ENCODE results near the gene GDNF. TPM values are rescaled to one million over a fixed set of nuclear protein-coding genes. Genes with fewer than 3 reads are reported as not detected.

Gene GDNF
- polyA plus RNA-seq, 1 donor = 1.9 TPM

- no peak for DNase-seq
Measured at GRCh38 chr5:37846786-37847310, 7.0 kb upstream of the GDNF start.

DNA sequence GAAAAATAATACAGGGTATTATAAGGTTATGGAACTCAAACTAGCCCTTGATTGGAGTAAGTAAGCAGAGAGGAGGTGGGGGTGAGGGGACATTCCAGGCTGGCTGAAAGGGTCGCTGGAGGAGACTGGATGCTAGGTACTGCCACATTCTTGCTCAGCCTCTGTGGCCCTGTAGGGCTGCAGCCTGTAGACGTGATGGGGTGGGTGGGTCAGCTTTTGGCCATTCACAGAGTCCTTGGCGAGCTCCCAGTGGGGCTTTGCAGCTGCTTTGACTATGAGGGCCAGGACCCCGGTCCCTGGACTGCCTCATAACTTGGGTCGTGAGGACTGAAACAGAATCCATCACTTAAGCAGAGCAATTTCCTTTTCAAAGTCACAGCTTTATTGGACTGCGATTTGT, 4.2 kb upstream of the GDNF start:
- no peak for DNase-seq

DNA sequence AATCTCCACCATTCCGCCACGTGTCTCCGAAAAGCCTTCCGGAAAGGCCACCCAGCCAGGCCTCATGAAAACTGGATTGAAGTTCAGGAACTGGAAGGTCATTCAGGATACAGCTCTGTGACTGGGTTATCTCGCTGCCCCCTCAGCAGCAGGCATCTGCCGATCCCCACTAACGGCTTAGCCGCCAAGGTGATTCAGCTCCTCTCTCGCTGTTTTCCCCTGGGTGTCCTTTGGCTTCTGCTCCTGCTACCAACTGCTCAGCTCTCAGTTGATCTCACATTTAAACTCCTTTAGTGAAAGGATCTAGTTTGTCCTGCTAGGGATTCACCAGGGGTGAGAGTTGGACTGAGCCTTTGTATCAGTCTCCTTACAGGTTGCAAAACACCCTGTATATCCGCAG, 2.2 kb upstream of the GDNF start:
- DNase-seq = no peak

DNA sequence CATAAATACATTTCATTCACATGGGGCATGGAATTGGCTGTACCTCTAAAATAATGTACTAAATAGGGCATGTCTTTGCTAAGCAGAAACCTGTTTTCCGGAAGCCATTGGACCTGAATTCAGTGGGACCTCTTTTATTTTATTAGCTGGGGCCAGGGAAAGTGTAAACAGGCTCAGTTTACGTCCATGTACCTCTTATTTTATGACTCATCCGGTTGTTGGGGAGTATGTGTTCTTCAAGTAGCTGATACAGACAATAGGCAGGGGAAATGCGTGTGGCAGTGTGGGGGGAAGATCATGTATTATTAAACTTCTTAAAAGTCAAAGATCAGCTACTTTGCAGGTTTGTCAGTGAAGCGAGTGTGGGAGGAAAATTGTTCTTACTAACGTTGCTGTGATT, 1.4 kb upstream of the GDNF start:
- no peak for DNase-seq

DNA sequence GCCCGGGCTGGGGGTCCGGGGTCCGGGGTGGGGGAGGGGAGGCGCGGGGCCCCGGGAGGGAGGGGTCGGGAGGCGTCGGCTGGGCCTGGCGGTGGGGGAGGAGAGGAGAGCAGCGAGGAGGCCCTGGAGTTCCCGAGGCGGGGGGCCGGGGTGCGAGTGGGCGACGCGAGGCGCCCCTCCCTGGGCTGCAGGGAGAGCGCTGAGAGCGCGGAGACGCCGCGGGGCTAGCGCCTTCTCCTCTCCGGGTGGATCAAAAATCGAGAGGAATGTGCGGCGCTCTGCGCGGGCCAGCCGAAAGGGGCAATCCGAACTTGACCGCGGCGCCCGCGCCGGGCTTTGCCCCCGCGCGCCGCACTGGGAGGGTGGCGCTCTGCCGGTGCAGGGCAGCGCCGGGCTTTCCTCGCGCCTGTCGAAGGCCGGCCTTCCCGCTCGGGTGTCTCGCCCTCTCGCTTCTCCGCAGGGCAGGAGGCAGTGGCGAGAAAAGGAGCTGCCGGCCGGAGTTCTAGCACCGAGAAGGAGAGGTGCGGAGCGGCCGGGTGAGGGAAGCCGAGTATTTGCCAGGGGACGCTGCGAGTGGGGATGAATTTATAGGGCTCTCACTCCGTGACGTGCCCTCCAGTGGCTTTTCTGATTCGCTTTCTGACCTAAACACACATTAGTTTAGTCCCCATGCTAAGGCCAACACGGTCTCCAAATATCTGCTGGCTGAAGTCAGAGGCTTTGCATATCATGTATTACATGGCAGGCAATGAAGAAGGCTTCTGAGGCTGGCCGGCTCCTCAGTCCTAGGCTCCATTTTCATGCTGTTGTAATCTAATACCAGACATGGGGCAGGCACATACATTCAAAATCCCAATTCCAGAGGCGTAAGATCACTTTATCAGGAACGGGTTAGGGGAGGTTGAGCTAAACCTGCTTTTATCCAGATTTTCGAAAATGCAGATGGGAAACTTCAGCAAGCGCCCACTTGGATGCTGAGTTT, 503 bp upstream of the GDNF start:
- DNase-seq = peak; percentile 45

DNA sequence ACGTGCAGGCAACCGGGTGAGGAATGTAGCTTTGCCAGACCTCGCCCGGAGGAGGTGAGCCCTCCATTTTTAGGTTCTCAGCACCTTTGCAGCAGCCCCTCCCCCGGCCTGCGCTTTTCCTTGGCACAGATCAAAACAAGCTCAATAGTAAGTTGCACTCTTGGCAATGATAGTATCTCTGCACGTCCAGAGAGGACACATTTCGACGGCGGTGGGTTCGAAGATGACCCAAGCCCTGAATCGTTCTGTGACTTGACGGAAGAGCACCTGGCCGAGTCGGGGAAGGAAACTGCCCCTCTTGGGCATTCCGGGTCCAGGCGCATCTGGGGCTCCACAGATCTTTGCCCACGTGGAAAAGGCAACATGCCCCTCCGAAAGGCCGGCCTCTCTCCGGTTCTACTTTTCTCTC, 904 bp downstream of the GDNF start:
- no peak for DNase-seq

- peak; percentile 33 for DNase-seq
Measured at GRCh38 chr5:37838152-37838932, 1.5 kb downstream of the GDNF start.

DNA sequence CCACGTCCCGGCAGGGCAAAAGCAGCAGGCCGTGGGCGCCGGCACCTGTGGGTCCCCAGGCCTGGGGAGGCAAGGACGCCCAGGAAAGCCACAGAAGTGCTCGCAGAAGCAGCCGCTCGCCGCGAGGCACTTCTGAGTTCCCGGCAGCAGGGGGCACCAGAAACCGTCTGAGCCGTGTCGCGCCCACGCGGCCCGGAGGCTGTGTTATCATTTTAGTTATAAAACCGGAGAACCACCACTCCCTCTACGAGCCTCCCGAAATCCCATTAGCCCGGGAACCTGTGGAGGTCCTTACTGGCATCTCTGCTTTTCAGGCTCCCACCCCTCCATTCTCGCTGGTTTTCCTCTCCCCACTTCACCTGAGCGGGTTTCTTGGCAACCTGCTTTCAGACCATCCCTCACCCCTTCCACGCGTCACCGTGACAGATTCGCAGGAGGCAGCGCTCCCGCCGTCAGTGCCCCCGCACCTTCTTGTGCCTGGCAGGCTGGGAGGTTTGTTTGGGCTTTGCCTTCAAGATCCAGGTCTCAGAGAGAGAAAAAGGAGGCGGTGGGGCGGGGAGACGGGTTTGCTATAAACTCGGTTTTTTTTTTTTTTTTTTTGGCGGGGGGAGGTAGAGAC, 2.3 kb downstream of the GDNF start:
- peak; percentile 83 for DNase-seq

- DNase-seq = peak; percentile 52
Measured at GRCh38 chr5:37836592-37837413, 3.0 kb downstream of the GDNF start.

- DNase-seq = no peak
Measured at GRCh38 chr5:37836235-37836591, 3.6 kb downstream of the GDNF start.

- no peak for DNase-seq
Measured at GRCh38 chr5:37835380-37835973, 4.4 kb downstream of the GDNF start.

GRCh38 chr5:37834542-37835379, 5.1 kb downstream of the GDNF start:
- DNase-seq = no peak

GRCh38 chr5:37833990-37834389, 5.9 kb downstream of the GDNF start:
- DNase-seq = no peak

DNA sequence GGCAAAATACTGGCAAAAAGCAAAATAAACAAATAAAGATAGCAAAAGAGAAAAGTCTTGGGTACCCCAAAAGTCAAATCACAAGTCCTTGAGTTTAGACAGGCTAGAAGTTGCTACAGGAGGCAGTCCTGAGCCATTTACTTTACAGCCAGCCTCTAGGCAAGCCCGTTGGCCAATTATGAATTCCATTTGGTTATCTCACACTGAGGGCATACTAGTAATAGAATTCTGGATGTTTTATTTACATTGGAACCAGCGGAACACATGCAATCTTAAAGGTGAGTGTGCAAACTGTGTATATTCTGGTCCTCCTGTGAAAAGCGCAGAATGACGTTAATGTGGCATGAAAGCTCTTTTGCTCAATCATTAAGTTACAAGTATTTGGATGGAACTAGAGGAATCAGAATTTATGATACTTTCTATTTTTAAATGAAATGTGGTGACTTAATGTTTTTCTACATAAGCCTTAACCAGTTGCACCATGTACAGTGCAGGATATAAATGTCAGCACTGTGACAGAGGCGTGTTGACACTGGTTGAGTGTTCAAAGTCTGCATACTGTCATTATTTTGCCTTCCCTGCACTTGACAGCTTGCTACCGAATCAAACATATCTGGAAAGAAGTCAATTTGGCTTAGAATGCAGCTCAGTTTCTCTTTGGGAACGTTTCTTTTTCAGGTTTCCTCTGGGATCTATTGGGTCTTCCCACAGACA, 7.9 kb downstream of the GDNF start:
- no peak for DNase-seq

DNA sequence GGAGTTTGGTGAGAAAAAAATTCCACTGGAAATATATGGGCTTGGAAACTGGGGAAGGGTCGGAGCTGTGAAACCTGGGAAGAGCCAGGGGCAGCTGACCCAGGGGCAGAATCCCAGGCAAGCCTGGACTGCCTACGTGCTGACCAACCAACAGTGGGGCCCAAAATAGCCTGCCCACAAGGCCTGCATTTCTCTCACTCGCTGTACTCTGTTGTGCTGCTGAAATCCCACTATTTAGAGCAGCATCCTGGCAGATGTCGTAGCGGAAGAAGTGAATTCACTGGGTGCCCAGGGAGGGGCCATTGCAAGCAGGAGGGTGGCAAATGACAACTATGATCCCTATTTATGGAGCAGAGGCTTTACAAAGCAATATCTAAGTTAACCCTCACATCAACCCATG, 9.5 kb downstream of the GDNF start:
- DNase-seq = no peak

DNA sequence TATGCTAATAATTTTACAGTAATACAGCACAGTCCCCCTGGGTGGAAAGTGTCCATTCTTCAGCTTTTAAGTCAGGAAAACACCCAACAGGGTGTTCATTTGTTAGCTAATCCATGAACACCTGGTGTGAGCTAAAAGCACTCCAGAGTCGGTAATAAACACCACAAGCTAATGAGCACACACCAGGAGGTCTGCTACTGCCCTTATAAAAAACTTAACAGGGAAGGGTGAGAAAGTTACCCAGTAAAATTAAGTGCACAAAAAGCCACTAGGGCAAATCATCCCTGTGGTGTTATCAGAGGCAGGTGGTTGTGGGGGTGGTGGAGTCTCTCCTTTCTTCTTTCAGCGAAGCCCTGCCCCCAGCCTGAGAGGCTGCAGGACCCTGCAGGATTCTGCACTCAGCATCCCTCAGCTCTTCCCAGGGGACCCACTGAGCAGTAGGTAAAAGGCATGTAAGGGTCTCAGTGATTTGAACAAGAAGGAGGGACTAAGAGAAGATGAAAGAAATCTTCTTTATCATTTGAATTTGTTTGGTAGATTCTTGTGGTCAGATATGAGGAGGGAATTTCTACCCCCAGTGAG, 14.4 kb downstream of the GDNF start:
- no peak for DNase-seq

DNA sequence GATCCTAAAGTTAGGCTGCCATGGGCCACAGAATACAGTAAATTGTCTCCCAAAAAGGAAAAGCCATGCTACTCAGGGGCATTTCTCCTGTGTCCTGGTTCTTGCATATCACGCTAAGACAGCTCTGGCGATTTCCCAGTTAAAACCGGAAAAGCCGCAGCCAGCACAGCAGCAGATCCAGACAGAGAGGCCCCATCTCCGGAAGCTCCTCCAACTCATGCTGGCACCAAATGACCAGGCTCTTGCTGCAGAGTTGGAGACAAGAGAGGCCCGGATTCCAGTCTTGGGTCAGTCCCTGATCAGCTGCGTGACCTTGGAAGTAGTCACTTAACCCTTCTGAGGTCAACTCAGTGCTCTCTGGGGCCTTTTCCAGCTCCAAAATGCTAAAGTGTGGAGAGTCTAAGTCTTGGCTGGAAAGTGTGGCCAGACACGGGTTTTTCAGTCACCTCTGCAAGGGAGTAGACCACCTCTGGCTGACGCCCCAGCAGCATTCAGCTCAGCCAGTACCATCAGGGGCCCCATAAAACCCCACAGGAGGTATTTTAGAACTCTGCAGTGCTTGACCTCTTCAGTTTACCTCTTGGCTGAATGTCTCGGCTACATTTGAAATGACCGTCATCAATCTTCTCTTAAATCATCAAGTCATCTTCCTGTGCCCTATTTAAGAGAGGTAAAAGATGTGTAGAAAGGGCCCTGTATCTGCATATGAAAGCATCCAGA, 16.2 kb downstream of the GDNF start:
- no peak for DNase-seq

- no peak for DNase-seq
Measured at GRCh38 chr5:37816883-37817282, 23.0 kb downstream of the GDNF start.

DNA sequence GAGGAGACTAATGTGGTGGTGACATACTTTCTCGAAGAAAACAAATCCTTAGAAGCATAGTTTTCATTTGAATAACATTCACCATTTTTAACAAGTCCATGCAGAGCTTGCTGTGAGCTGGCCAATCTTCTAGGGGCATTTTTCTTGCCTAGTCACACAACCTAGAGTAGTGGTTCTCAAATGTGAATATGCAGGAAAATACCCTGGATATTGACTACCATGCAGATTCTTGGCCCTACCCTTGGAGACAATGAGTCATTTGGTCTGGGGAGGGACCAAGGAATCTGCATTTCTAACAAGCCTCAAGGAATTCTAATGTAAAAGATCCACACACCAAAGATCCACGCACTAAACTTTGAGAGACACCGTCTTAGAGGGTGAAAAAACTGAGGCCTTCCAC, 23.5 kb downstream of the GDNF start:
- DNase-seq = no peak
